Measurements from ENCODE around the gene SEPTIN1. TPM values are rescaled to one million over a fixed set of nuclear protein-coding genes. Genes with fewer than 3 reads are reported as not detected.
A peak's percentile ranks its signal among the peaks of the same experiment; 100 is the strongest.
"Not testable (repeated sequence)": the region's sequence is repeated elsewhere in the genome, so short reads cannot be mapped to it uniquely, and the experiment has no call there.

Gene SEPTIN1
- polyA plus RNA-seq, 1 of the 3 experiments (the other 2 are of a cell fraction) = 0.25 TPM

GRCh38 chr16:30335598-30336474 is 46.5 kb downstream of the SEPTIN1 start:
- DNase-seq = no peak
- H4K20me1 ChIP-seq (ENCODE audit: insufficient read depth) = peaks cover 18% of the 10 kb centered on the region; the same call in 1 of the 2 replicates
- peak overlapping the region; percentile 74 to 79 for H3K4me3 ChIP-seq (ENCODE audit: low read depth in 2 of 2, low read length in 1 of 2)
- no peaks in the 10 kb centered on the region for H3K27me3 ChIP-seq (ENCODE audit: insufficient read depth)
- no peaks in the 10 kb centered on the region for H3F3A ChIP-seq (replicated peaks; ENCODE audit: insufficient read depth)
- peak overlapping the region; percentile 1 to 76; a peak in 2 of 4 replicates for H3K27ac ChIP-seq (ENCODE audit: low read depth in 2 of 2, low read length in 1 of 2)
- no peaks in the 10 kb centered on the region for H3K9me3 ChIP-seq
- peak overlapping the region; percentile 85 for H2AFZ ChIP-seq (ENCODE audit: low read depth)
- H3K36me3 ChIP-seq (replicated peaks in 1 of 2; ENCODE audit: control insufficient read depth in 1 of 2, insufficient read depth in 2 of 2, low read length in 1 of 2) = no peaks in the 10 kb centered on the region
- TF ChIP-seq GABPA (IDR thresholded peaks at IDR 0.05; ENCODE audit: low read depth) (peak; percentile 43; the same call in 1 of the 2 replicates), PBX3 (IDR thresholded peaks at IDR 0.05) (no peak)
- peak overlapping the region; percentile 82; the same call in 1 of the 2 replicates for H3K9ac ChIP-seq
- WGBS (ENCODE audit: low lambda C conversion rate) = 62% methylated on average over 15 of the region's 17 CpGs
- POLR2A ChIA-PET = interaction anchor here (0.6 to 2.5 kb wide), 2 partner anchors 9 to 19 kb away, joined by 3 to 18 read pairs; partner anchors contain the start of gene CD2BP2
- H3K4me1 ChIP-seq (ENCODE audit: control insufficient read depth in 1 of 2, insufficient read depth in 2 of 2, low read depth in 1 of 2, low read length in 1 of 2) = peaks cover 0 to 5% of the 10 kb centered on the region in 2 experiments; a peak in 1 of 4 replicates
- CTCF ChIA-PET = interaction anchor here (2.1 kb wide), 1 partner anchor 18 kb away, joined by 7 read pairs; no protein-coding TSS in a partner anchor
- no peaks in the 10 kb centered on the region for H3K9me2 ChIP-seq
- H3K79me2 ChIP-seq (ENCODE audit: insufficient read depth) = peaks cover 31% of the 10 kb centered on the region
- H3K4me2 ChIP-seq = peak overlapping the region; percentile 74

GRCh38 chr16:30335028-30335597 is 47.2 kb downstream of the SEPTIN1 start:
- TF ChIP-seq ELF1 (IDR thresholded peaks at IDR 0.05) (peak; percentile 45; the same call in 1 of the 2 replicates), TAF1 (IDR thresholded peaks at IDR 0.05; ENCODE audit: borderline replicate concordance, low read depth, low read length) (peak; percentile 46; the same call in 1 of the 2 replicates), POLR2AphosphoS5 (IDR thresholded peaks at IDR 0.05; ENCODE audit: low read depth, low read length) (peak; percentile 58), MXI1 (IDR thresholded peaks at IDR 0.05; ENCODE audit: low read depth, low read length) (peak; percentile 66)
- WGBS (ENCODE audit: low lambda C conversion rate) = 0% methylated on average over 5 of the region's 70 CpGs
- H3K27ac ChIP-seq (ENCODE audit: low read depth in 2 of 2, low read length in 1 of 2) = peak overlapping the region; percentile 76 to 89

More at GRCh38 chr16:30335028-30335597, 47.2 kb downstream of the SEPTIN1 start:
- Histone ChIP-seq H3K4me3 (ENCODE audit: low read depth in 2 of 2, low read length in 1 of 2) (peak overlapping the region; percentile 74 to 79), H4K20me1 (ENCODE audit: insufficient read depth) (peaks cover 25% of the 10 kb centered on the region), H3K9ac (peak overlapping the region; percentile 82; the same call in 1 of the 2 replicates), H3K4me2 (peak overlapping the region; percentile 74), H2AFZ (ENCODE audit: low read depth) (peak overlapping the region; percentile 85), H3K79me2 (ENCODE audit: insufficient read depth) (peaks cover 39% of the 10 kb centered on the region)
- not testable (repeated sequence) for H3F3A ChIP-seq (replicated peaks; ENCODE audit: insufficient read depth); H3K4me1 ChIP-seq (ENCODE audit: control insufficient read depth in 1 of 2, insufficient read depth in 2 of 2, low read depth in 1 of 2, low read length in 1 of 2); H3K36me3 ChIP-seq (replicated peaks in 1 of 2; ENCODE audit: control insufficient read depth in 1 of 2, insufficient read depth in 2 of 2, low read length in 1 of 2); H3K27me3 ChIP-seq (ENCODE audit: insufficient read depth); H3K9me2 ChIP-seq; H3K9me3 ChIP-seq
- ChIA-PET CTCF (interaction anchor here (1.1 to 2.1 kb wide), 2 partner anchors 18 to 75 kb away, joined by 4 to 7 read pairs; no protein-coding TSS in a partner anchor), POLR2A (interaction anchor here (0.7 to 2.5 kb wide), 2 partner anchors 20 to 83 kb away, joined by 3 to 18 read pairs; partner anchors contain the start of gene CD2BP2)
- peak; percentile 86 for DNase-seq

Data from SK-N-SH (cell line).